Calu3 (cell line): ENCODE data around the gene ISG20L2. TPM values are rescaled to one million over a fixed set of nuclear protein-coding genes. Genes with fewer than 3 reads are reported as not detected.
A peak's percentile ranks its signal among the peaks of the same experiment; 100 is the strongest.

Experiments used
- BruUV-seq: library from RNA; stranded (reverse); fragments of 400-500 nt; replicated peaks from 2 replicates; lab custom pipeline; 2021; lab: Mats Ljungman, UMichigan
- CTCF ChIA-PET: fragments of 300-600 bp; sonication (Branson Sonifier 250); formaldehyde crosslinking; loops from one replicate; lab custom pipeline; 2022; ENCODE audit warnings: antibody characterized with exemption; lab: Charles Lee
- DNase-seq: peaks from one replicate; pipeline ENCODE4 v3.0.0; 2022
- H3K27ac Mint-ChIP-seq: one replicate; pipeline ENCODE4 v1.8.0; 2022; ENCODE audit warnings: mixed read lengths; ENCODE audit not compliant: unreplicated experiment
- H3K27me3 Mint-ChIP-seq: one replicate; pipeline ENCODE4 v1.8.0; 2022; ENCODE audit warnings: mixed read lengths; ENCODE audit not compliant: unreplicated experiment
- H3K36me3 Mint-ChIP-seq: one replicate; pipeline ENCODE4 v1.8.0; 2022; ENCODE audit warnings: mild to moderate bottlenecking, moderate library complexity, mixed read lengths; ENCODE audit not compliant: insufficient read depth, unreplicated experiment
- H3K4me1 Mint-ChIP-seq: one replicate; pipeline ENCODE4 v1.8.0; 2022; ENCODE audit warnings: mild to moderate bottlenecking, low read depth, mixed read lengths; ENCODE audit not compliant: unreplicated experiment
- H3K4me3 Mint-ChIP-seq: one replicate; pipeline ENCODE4 v1.8.0; 2022; ENCODE audit warnings: mild to moderate bottlenecking, low read depth, moderate library complexity, mixed read lengths; ENCODE audit not compliant: unreplicated experiment
- H3K9me3 Mint-ChIP-seq: one replicate; pipeline ENCODE4 v1.8.0; 2022; ENCODE audit warnings: low read depth, mixed read lengths; ENCODE audit not compliant: unreplicated experiment
- intact Hi-C: fragments of 100-400 bp; cut with micrococcal nuclease; formaldehyde crosslinking; loops from one replicate; pipeline ENCODE4 v1.10.0; 2022; ENCODE audit not compliant: unreplicated experiment
- total RNA-seq: library from RNA; stranded (reverse); gene quantifications from 2 replicates; pipeline ENCODE4 v1.2.3, GENCODE V29; 2022
- TF ChIP-seq, protein P1 (sequence below): fragments of 200-600 bp; IDR thresholded peaks from one replicate; pipeline ENCODE4 v1.8.0; 2022; ENCODE audit warnings: antibody characterized with exemption; ENCODE audit not compliant: unreplicated experiment

The ISG20L2 gene
- total RNA-seq, 1 experiment from 2014 or later = 61.6 TPM

GRCh38 chr1:156696755-156697154 is 31.8 kb downstream of the ISG20L2 start:
- no peaks in the 10 kb centered on the region for H3K9me3 Mint-ChIP-seq
- no TSS peak for BruUV-seq
- peaks cover 5% of the 10 kb centered on the region for H3K36me3 Mint-ChIP-seq
- CTCF ChIA-PET = no interaction called here
- no peak for DNase-seq
- TF ChIP-seq, protein P1, sequence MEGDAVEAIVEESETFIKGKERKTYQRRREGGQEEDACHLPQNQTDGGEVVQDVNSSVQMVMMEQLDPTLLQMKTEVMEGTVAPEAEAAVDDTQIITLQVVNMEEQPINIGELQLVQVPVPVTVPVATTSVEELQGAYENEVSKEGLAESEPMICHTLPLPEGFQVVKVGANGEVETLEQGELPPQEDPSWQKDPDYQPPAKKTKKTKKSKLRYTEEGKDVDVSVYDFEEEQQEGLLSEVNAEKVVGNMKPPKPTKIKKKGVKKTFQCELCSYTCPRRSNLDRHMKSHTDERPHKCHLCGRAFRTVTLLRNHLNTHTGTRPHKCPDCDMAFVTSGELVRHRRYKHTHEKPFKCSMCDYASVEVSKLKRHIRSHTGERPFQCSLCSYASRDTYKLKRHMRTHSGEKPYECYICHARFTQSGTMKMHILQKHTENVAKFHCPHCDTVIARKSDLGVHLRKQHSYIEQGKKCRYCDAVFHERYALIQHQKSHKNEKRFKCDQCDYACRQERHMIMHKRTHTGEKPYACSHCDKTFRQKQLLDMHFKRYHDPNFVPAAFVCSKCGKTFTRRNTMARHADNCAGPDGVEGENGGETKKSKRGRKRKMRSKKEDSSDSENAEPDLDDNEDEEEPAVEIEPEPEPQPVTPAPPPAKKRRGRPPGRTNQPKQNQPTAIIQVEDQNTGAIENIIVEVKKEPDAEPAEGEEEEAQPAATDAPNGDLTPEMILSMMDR = no peak
- intact Hi-C loops = no loop called here
- no peak overlapping the region for H3K4me3 Mint-ChIP-seq
- no peak overlapping the region for H3K27ac Mint-ChIP-seq
- peaks cover 30% of the 10 kb centered on the region for H3K4me1 Mint-ChIP-seq
- H3K27me3 Mint-ChIP-seq = no peaks in the 10 kb centered on the region

- TF ChIP-seq, protein P1 = no peak
- Mint-ChIP-seq H3K4me3 (no peak overlapping the region), H3K36me3 (peaks cover 5% of the 10 kb centered on the region), H3K27me3 (no peaks in the 10 kb centered on the region), H3K4me1 (peaks cover 39% of the 10 kb centered on the region), H3K9me3 (no peaks in the 10 kb centered on the region), H3K27ac (no peak overlapping the region)
- intact Hi-C loops = no loop called here
- CTCF ChIA-PET = interaction anchor here (0.6 to 7.2 kb wide), 4 partner anchors 12 to 165 kb away, joined by 3 to 130 read pairs (median 6); partner anchors contain the start of gene CRABP2
- no peak for DNase-seq
- BruUV-seq = no TSS peak
Measured at GRCh38 chr1:156694690-156694962, 33.9 kb downstream of the ISG20L2 start.

GRCh38 chr1:156693848-156694689 is 34.5 kb downstream of the ISG20L2 start:
- Mint-ChIP-seq H3K4me3 (peak overlapping the region; percentile 39), H3K27me3 (no peaks in the 10 kb centered on the region), H3K4me1 (peaks cover 44% of the 10 kb centered on the region), H3K9me3 (no peaks in the 10 kb centered on the region), H3K36me3 (peaks cover 5% of the 10 kb centered on the region), H3K27ac (no peak overlapping the region)
- DNase-seq = peak; percentile 69
- no TSS peak for BruUV-seq
- intact Hi-C loops = loop anchor here (1.0 kb wide), 1 partner anchor 32 kb away; no protein-coding TSS in a partner anchor
- TF ChIP-seq, protein P1 = no peak
- CTCF ChIA-PET = interaction anchor here (1.4 to 7.2 kb wide), 3 partner anchors 13 to 166 kb away, joined by 3 to 130 read pairs (median 8); partner anchors contain the start of gene CRABP2

- Mint-ChIP-seq H3K36me3 (no peaks in the 10 kb centered on the region), H3K4me3 (peak overlapping the region; percentile 39), H3K27ac (no peak overlapping the region), H3K4me1 (peaks cover 44% of the 10 kb centered on the region), H3K9me3 (no peaks in the 10 kb centered on the region), H3K27me3 (no peaks in the 10 kb centered on the region)
- peak; percentile 73 for DNase-seq
- CTCF ChIA-PET = interaction anchor here (0.6 to 7.2 kb wide), 4 partner anchors 14 to 167 kb away, joined by 3 to 130 read pairs (median 6); partner anchors contain the start of gene CRABP2
- TF ChIP-seq, protein P1 = no peak
- no TSS peak for BruUV-seq
- intact Hi-C loops = loop anchor here (1.0 kb wide), 1 partner anchor 33 kb away; no protein-coding TSS in a partner anchor
Measured at GRCh38 chr1:156692925-156693847, 35.4 kb downstream of the ISG20L2 start.
